ENCODE data around the gene CFAP61. TPM values are rescaled to one million over a fixed set of nuclear protein-coding genes. Genes with fewer than 3 reads are reported as not detected.

CFAP61 gene
- total RNA-seq, 1 donor from 2014 or later: 0.45 TPM

GRCh38 chr20:20095114-20095872 lies 43.0 kb downstream of the CFAP61 start:
- no peak for DNase-seq (ENCODE audit: low spot score in 2 of 2, unreplicated experiment in 2 of 2)
- H3K36me3 Mint-ChIP-seq: no peaks in the 10 kb centered on the region

DNA sequence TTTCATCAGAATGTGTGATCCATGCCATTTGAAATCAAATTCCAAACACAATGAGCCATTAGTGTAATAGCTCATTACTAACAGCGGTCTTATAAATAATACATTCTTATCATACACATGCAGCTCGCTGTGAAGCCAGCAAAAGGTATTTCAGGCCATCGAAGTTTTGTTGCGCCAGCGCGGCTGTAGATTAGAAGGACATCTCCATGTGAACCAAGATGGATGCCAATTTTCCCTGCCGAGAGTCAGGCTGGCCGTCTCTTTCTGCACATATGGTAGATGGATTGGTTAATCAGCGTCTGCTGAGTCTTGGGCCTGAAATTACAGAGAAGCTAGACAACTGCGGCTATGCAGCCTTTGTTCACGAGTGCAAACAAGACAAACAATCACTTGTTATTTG lies 44.1 kb downstream of the CFAP61 start:
- Mint-ChIP-seq H3K36me3 (no peaks in the 10 kb centered on the region), H3K4me1 (no peaks in the 10 kb centered on the region), H3K9me3 (no peaks in the 10 kb centered on the region), H3K27ac (no peak overlapping the region), H3K4me3 (no peak overlapping the region), H3K27me3 (ENCODE audit: low read depth) (peaks cover 25% of the 10 kb centered on the region)
- DNase-seq (ENCODE audit: low spot score in 2 of 2, unreplicated experiment in 2 of 2): no peak
- TF ChIP-seq CTCF (IDR thresholded peaks at IDR 0.05; ENCODE audit: unreplicated experiment): no peak

More at GRCh38 chr20:20095114-20095872, 43.0 kb downstream of the CFAP61 start:
- H3K4me3 Mint-ChIP-seq: no peak overlapping the region
- no peak for TF ChIP-seq CTCF (IDR thresholded peaks at IDR 0.05; ENCODE audit: unreplicated experiment)
- H3K27ac Mint-ChIP-seq: no peak overlapping the region
- no peaks in the 10 kb centered on the region for H3K4me1 Mint-ChIP-seq
- peaks cover 22% of the 10 kb centered on the region for H3K27me3 Mint-ChIP-seq (ENCODE audit: low read depth)
- H3K9me3 Mint-ChIP-seq: no peaks in the 10 kb centered on the region

DNA sequence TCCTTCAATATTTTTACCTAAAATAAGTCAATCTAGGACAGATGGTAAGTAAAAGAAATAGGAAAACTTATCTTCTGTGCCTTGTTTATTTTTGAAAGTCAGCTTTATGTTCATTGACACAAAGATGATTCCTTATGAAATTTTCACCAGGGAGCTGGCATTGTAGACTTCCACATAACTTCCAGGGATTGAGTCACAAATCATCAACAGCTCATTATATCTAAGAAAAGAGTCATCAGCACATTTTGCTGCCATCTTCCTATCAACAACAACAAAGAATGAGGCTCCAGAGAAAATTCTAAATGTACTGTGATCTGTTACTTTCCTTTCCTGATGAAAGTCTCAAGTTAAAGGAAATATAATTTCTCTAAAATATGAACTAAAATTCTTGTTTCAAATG lies 48.5 kb downstream of the CFAP61 start:
- no peak for TF ChIP-seq CTCF (IDR thresholded peaks at IDR 0.05; ENCODE audit: unreplicated experiment)
- no peaks in the 10 kb centered on the region for H3K36me3 Mint-ChIP-seq
- no peaks in the 10 kb centered on the region for H3K4me1 Mint-ChIP-seq
- no peak for DNase-seq (ENCODE audit: low spot score in 2 of 2, unreplicated experiment in 2 of 2)
- peaks cover 3% of the 10 kb centered on the region for H3K9me3 Mint-ChIP-seq
- no peak overlapping the region for H3K4me3 Mint-ChIP-seq
- no peak overlapping the region for H3K27ac Mint-ChIP-seq
- H3K27me3 Mint-ChIP-seq (ENCODE audit: low read depth): peaks cover 28% of the 10 kb centered on the region

DNA sequence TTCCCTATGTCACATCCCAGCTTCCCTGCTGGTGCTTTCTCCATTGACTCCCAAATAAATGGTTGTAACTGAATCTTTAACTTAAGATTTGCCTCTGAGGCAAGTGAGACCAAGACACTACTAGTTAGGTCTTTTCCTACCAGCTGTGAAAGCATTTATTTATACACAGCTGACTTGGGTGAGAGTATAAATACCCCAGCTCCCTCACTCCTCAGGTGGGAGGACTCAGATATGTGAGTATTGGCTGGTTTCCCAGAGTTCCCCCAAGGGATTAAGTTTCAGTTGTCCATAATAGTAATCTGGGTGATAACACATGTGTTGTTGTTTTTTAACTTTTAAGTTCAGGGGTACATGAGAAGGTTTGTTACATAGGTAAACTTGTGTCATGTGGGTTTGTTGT lies 49.8 kb downstream of the CFAP61 start:
- TF ChIP-seq CTCF (IDR thresholded peaks at IDR 0.05; ENCODE audit: unreplicated experiment): no peak
- Mint-ChIP-seq H3K27ac (no peak overlapping the region), H3K4me3 (no peak overlapping the region), H3K36me3 (no peaks in the 10 kb centered on the region), H3K9me3 (peaks cover 3% of the 10 kb centered on the region), H3K27me3 (ENCODE audit: low read depth) (peaks cover 35% of the 10 kb centered on the region), H3K4me1 (no peaks in the 10 kb centered on the region)
- no peak for DNase-seq (ENCODE audit: low spot score in 2 of 2, unreplicated experiment in 2 of 2)

DNA sequence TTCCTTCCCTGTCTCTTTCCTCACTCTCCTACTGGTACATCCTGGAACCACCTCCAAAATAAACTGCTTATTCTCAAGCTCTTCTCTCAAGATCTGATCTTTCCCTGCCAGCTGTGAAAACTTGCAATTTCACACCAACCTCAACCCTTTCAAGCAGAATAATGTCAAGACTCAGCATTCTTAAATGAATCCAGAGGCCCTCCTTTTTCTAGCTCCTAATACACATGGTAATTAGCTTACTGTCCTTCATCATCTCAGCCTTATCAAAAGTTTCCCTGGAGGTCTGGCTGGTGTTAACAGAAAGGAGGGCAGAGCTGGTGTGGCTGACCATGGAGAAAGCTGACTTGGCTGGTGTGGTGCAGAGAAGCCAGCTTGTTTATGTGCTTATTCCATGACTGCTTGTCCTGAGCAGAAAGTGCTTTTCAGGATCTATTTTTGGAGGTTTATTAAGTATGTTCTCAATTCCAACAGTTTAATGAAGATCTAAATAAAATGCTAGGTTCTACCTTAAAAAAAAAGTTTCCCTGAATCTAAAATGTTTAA lies 50.5 kb downstream of the CFAP61 start:
- no peak for DNase-seq (ENCODE audit: low spot score in 2 of 2, unreplicated experiment in 2 of 2)
- no peak overlapping the region for H3K4me3 Mint-ChIP-seq
- no peaks in the 10 kb centered on the region for H3K4me1 Mint-ChIP-seq
- H3K27me3 Mint-ChIP-seq (ENCODE audit: low read depth): peaks cover 32% of the 10 kb centered on the region
- H3K36me3 Mint-ChIP-seq: no peaks in the 10 kb centered on the region
- peaks cover 3% of the 10 kb centered on the region for H3K9me3 Mint-ChIP-seq
- no peak overlapping the region for H3K27ac Mint-ChIP-seq
- no peak for TF ChIP-seq CTCF (IDR thresholded peaks at IDR 0.05; ENCODE audit: unreplicated experiment)
